Cardiac fibroblast (primary cell): ENCODE measurements around the gene GPALPP1.
A peak's percentile ranks its signal among the peaks of the same experiment; 100 is the strongest.
"Not testable (repeated sequence)": the region's sequence is repeated elsewhere in the genome, so short reads cannot be mapped to it uniquely, and the experiment has no call there.

Experiments
- DNase-seq, 2 donors: peaks; one replicate each; pipeline versions ENCODE4 v3.0.0 to v3.0.0-alpha.2; 2010; ENCODE audit warnings: low read depth in 2 of 2
- H3K4me3 ChIP-seq, 2 donors: replicated peaks in 1 of 2; 1 replicate in 1 of 2; 2 replicates in 1 of 2; pipeline ENCODE4 v1.5.1; 2011; ENCODE audit warnings: low read depth in 2 of 2, low read length in 2 of 2, mild to moderate bottlenecking in 2 of 2, moderate library complexity in 1 of 2
- CTCF ChIP-seq: IDR thresholded peaks from one replicate; pipeline ENCODE4 v1.5.1; 2011; ENCODE audit warnings: low read depth, mild to moderate bottlenecking, low read length, inconsistent platforms

GPALPP1 gene

GRCh38 chr13:45004096-45004495 is 14.8 kb downstream of the GPALPP1 start:
- H3K4me3 ChIP-seq: no peak overlapping the region
- TF ChIP-seq CTCF: no peak
- DNase-seq: no peak

GRCh38 chr13:45007225-45007624 is 17.9 kb downstream of the GPALPP1 start:
- no peak overlapping the region for H3K4me3 ChIP-seq
- no peak for DNase-seq
- TF ChIP-seq CTCF: no peak

- no peak for TF ChIP-seq CTCF
- DNase-seq: peak in 1 of 2 donors; percentile 2
- H3K4me3 ChIP-seq: no peak overlapping the region
Measured at GRCh38 chr13:45007823-45008222, 18.5 kb downstream of the GPALPP1 start.

- H3K4me3 ChIP-seq: no peak overlapping the region
- TF ChIP-seq CTCF: no peak
- DNase-seq: no peak
Measured at GRCh38 chr13:45011198-45011597, 21.9 kb downstream of the GPALPP1 start.

GRCh38 chr13:45015300-45015699 is 26.0 kb downstream of the GPALPP1 start:
- DNase-seq: peak in 1 of 2 donors; percentile 26
- TF ChIP-seq CTCF: no peak
- H3K4me3 ChIP-seq: no peak overlapping the region

- no peak overlapping the region for H3K4me3 ChIP-seq
- TF ChIP-seq CTCF: no peak
- DNase-seq: no peak
Measured at GRCh38 chr13:45016792-45017425, 27.6 kb downstream of the GPALPP1 start.

- H3K4me3 ChIP-seq: not testable (repeated sequence)
- peak in 1 of 2 donors; percentile 51 for DNase-seq
Measured at GRCh38 chr13:45019981-45020380, 30.6 kb downstream of the GPALPP1 start.
